ENCODE measurements around the gene DCHS2.

The DCHS2 gene

DNA sequence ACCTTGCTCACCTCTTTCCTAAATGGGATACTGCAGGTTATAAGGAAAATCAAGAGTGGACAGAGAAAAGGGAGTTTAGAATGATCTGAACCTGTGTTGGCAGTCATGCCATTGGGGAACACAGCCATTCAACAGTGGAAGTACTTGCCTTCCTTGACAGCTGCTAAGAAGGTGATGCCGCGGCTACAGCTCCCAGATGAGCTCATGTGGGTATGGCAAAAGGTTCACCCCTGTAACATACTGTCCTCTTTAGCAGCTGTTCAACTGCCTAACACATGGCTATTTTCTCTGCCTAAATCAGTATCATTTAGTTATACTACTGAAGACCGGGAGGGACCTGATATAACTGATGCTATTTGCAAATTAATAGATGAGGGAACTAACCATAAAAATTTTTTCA is 76.8 kb downstream of the DCHS2 start:
- TF ChIP-seq, protein P1, sequence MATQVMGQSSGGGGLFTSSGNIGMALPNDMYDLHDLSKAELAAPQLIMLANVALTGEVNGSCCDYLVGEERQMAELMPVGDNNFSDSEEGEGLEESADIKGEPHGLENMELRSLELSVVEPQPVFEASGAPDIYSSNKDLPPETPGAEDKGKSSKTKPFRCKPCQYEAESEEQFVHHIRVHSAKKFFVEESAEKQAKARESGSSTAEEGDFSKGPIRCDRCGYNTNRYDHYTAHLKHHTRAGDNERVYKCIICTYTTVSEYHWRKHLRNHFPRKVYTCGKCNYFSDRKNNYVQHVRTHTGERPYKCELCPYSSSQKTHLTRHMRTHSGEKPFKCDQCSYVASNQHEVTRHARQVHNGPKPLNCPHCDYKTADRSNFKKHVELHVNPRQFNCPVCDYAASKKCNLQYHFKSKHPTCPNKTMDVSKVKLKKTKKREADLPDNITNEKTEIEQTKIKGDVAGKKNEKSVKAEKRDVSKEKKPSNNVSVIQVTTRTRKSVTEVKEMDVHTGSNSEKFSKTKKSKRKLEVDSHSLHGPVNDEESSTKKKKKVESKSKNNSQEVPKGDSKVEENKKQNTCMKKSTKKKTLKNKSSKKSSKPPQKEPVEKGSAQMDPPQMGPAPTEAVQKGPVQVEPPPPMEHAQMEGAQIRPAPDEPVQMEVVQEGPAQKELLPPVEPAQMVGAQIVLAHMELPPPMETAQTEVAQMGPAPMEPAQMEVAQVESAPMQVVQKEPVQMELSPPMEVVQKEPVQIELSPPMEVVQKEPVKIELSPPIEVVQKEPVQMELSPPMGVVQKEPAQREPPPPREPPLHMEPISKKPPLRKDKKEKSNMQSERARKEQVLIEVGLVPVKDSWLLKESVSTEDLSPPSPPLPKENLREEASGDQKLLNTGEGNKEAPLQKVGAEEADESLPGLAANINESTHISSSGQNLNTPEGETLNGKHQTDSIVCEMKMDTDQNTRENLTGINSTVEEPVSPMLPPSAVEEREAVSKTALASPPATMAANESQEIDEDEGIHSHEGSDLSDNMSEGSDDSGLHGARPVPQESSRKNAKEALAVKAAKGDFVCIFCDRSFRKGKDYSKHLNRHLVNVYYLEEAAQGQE (IDR thresholded peaks at IDR 0.05; ENCODE audit: insufficient read depth in 1 of 2, low read depth in 2 of 2, low read length in 2 of 2) = no peak
- TF ChIP-seq POLR2AphosphoS5 (IDR thresholded peaks at IDR 0.05; ENCODE audit: low read depth, low read length) (no peak), FOXP2 (optimal IDR thresholded peaks at IDR 0.05; ENCODE audit: borderline replicate concordance, extremely low read depth, extremely low read length, insufficient read depth) (no peak), SIN3A (IDR thresholded peaks at IDR 0.05; ENCODE audit: borderline replicate concordance, insufficient read depth, low read length) (no peak), TAF1 (IDR thresholded peaks at IDR 0.05; ENCODE audit: borderline replicate concordance, insufficient read depth, low read length) (no peak)

DNA sequence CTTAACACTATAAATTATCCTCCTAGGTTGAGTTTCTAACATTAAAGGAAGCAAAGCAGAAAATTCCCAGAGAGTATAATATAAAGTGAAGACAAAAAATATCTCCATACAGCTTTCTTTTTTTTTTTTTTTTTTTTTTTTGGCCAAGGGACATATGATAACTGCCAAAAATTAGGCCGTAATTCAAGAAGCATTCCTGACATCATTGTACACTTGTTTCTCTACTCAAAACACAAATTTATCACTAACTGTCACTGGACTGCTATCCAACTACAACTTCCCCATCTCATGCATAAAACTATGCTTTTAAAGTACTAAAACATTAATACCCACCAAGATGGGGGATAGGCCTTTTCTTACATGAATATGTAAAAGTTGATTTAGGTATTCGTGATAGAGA is 77.2 kb downstream of the DCHS2 start:
- TF ChIP-seq POLR2AphosphoS5 (IDR thresholded peaks at IDR 0.05; ENCODE audit: low read depth, low read length) = no peak
- TF ChIP-seq TAF1 (IDR thresholded peaks at IDR 0.05; ENCODE audit: borderline replicate concordance, insufficient read depth, low read length) = no peak
- TF ChIP-seq, protein P1 (IDR thresholded peaks at IDR 0.05; ENCODE audit: insufficient read depth in 1 of 2, low read depth in 2 of 2, low read length in 2 of 2) = no peak
- TF ChIP-seq SIN3A (IDR thresholded peaks at IDR 0.05; ENCODE audit: borderline replicate concordance, insufficient read depth, low read length) = no peak
- no peak for TF ChIP-seq FOXP2 (optimal IDR thresholded peaks at IDR 0.05; ENCODE audit: borderline replicate concordance, extremely low read depth, extremely low read length, insufficient read depth)

DNA sequence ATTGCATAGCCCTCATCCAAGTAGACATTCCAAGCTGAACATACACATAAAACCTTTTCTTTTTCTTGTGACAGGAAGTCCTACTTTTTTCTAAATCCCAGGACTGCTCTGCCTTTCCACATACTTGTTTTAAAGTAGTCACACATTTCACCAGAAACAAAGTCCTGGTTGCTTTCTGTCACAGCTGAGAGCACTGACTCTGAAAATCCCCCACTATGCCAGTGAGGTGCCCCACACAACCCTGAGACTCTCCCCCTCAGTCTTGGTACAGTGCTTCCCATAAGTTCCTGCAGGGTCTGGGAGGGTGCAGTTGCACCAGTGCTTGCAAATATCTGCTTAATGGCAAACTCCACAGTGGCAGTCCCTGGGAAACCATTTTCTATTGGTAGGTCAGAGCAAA is 84.2 kb downstream of the DCHS2 start:
- no peak for TF ChIP-seq POLR2AphosphoS5 (IDR thresholded peaks at IDR 0.05; ENCODE audit: low read depth, low read length)
- TF ChIP-seq, protein P1 (IDR thresholded peaks at IDR 0.05; ENCODE audit: insufficient read depth in 1 of 2, low read depth in 2 of 2, low read length in 2 of 2) = no peak
- no peak for TF ChIP-seq FOXP2 (optimal IDR thresholded peaks at IDR 0.05; ENCODE audit: borderline replicate concordance, extremely low read depth, extremely low read length, insufficient read depth)
- no peak for TF ChIP-seq TAF1 (IDR thresholded peaks at IDR 0.05; ENCODE audit: borderline replicate concordance, insufficient read depth, low read length)
- no peak for TF ChIP-seq SIN3A (IDR thresholded peaks at IDR 0.05; ENCODE audit: borderline replicate concordance, insufficient read depth, low read length)

DNA sequence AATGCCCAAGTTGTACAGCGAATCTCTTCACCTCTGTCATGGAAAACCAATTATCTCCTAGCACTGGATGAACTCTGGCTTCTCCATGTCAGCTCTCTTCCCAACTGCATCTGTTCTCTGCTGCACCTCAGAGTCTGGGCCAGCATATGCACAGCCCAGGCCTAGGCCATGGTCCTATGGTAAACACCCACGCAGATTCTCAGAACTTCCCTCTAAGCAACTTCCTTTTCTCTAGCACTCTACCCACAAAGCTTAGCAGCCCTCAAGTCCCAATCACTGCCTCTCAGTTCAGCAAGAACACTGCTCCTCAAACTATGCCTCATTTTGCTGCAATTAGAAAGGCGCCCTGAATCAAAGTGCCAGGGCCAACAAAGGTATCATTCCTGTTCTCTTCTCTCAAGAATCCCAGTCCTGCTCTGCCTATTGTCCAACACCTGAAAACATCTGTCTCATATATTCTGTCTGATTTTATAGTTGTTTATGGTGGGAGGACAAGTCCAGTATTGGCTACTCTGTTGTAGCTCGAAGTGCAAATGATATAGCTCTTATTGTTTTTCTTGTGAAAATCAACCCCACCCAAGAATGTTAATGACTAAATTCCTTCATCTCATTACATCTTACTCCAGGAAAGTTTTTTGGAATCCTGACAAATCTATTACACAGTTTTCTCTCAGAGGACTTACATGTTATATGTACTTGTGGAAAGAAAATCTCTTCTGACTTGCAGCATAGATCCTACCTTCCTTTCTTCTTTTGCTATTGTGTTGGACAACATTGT is 85.4 kb downstream of the DCHS2 start:
- TF ChIP-seq TAF1 (IDR thresholded peaks at IDR 0.05; ENCODE audit: borderline replicate concordance, insufficient read depth, low read length) = no peak
- TF ChIP-seq POLR2AphosphoS5 (IDR thresholded peaks at IDR 0.05; ENCODE audit: low read depth, low read length) = no peak
- TF ChIP-seq, protein P1 (IDR thresholded peaks at IDR 0.05; ENCODE audit: insufficient read depth in 1 of 2, low read depth in 2 of 2, low read length in 2 of 2) = no peak
- no peak for TF ChIP-seq FOXP2 (optimal IDR thresholded peaks at IDR 0.05; ENCODE audit: borderline replicate concordance, extremely low read depth, extremely low read length, insufficient read depth)
- TF ChIP-seq SIN3A (IDR thresholded peaks at IDR 0.05; ENCODE audit: borderline replicate concordance, insufficient read depth, low read length) = no peak
